Sigmoid colon (tissue), 7 donors: ENCODE data around the gene HOXB6. TPM values are rescaled to one million over a fixed set of nuclear protein-coding genes. Genes with fewer than 3 reads are reported as not detected.
A peak's percentile ranks its signal among the peaks of the same experiment; 100 is the strongest.

Experiments
- DNase-seq: peaks from one replicate; pipeline ENCODE4 v3.0.0-alpha.2; 2019
- H3K27ac ChIP-seq, 4 donors: fragments of 200-600 bp; sonication (generic); one replicate each; pipeline ENCODE4 v1.5.1; 2016 to 2019; ENCODE audit warnings: mild to moderate bottlenecking in 1 of 4
- H3K27me3 ChIP-seq, 3 donors: fragments of 200-600 bp; sonication (generic); one replicate each; pipeline ENCODE4 v1.5.1; 2019; ENCODE audit warnings: mild to moderate bottlenecking in 1 of 3
- H3K36me3 ChIP-seq, 4 donors: fragments of 200-600 bp; sonication (generic); one replicate each; pipeline ENCODE4 v1.5.1; 2016 to 2019
- H3K4me1 ChIP-seq, 4 donors: fragments of 200-600 bp; sonication (generic); one replicate each; pipeline ENCODE4 v1.5.1; 2017 to 2019
- H3K4me3 ChIP-seq, 4 donors: fragments of 200-600 bp; sonication (generic); one replicate each; pipeline ENCODE4 v1.5.1; 2017 to 2019; ENCODE audit warnings: mild to moderate bottlenecking in 2 of 4, moderate library complexity in 1 of 4
- H3K9me3 ChIP-seq, 4 donors: fragments of 200-600 bp in 3 of 4; sonication (generic) in 3 of 4; one replicate each; pipeline versions ENCODE4 v1.5.1 to v1.6.1; 2013 to 2019
- EP300 ChIP-seq, 4 donors: sonication (generic); formaldehyde crosslinking; IDR thresholded peaks; one replicate each; pipeline ENCODE4 v1.6.1; 2017; ENCODE audit warnings: antibody characterized with exemption in 4 of 4
- POLR2A ChIP-seq, 2 donors: fragments of 450-650 bp; IDR thresholded peaks; one replicate each; pipeline ENCODE4 v1.6.1; 2016; ENCODE audit warnings: antibody characterized with exemption in 2 of 2, mild to moderate bottlenecking in 2 of 2, moderate library complexity in 2 of 2
- POLR2AphosphoS5 ChIP-seq, 4 donors: sonication (generic); formaldehyde crosslinking; IDR thresholded peaks; one replicate each; pipeline ENCODE4 v1.6.1; 2017; ENCODE audit warnings: antibody characterized with exemption in 4 of 4
- WGBS, 2 donors: extraction: QIAGEN DNeasy Blood & Tissue Kit; methylation state at CpG; one replicate each; pipeline ENCODE4 v1.1.7; 2013; 5-methylcytosine and 5-hydroxymethylcytosine counted together
- intact Hi-C: fragments of 100-400 bp; cut with DNase I; formaldehyde crosslinking; loops from one replicate; pipeline ENCODE4 v1.15.1; 2023
- polyA plus RNA-seq, 3 donors: library from polyadenylated mRNA; stranded (reverse); fragments of 200-250 nt; gene quantifications; one replicate each; pipeline ENCODE4 v1.2.3, GENCODE V29; 2013
- total RNA-seq, 4 donors: library from RNA; depleted of rRNA; stranded (reverse); fragments of >200 nt; gene quantifications; one replicate each; pipeline ENCODE4 v1.1.0, GENCODE V29; 2016
- TF ChIP-seq, protein P1 (sequence below), 4 experiments: fragments of 450-650 bp in 3 of 4; fragments of 200-600 bp in 1 of 4; IDR thresholded peaks; one replicate each; pipeline ENCODE4 v1.5.1; 2016 to 2019; ENCODE audit warnings: antibody characterized with exemption in 4 of 4, mild to moderate bottlenecking in 3 of 4, moderate library complexity in 2 of 4
- donor health status: healthy with polysubstance abuse.
- donor health status: Bipolar disorder and iron deficiency.
- donor health status: healthy.

Gene HOXB6
- total and polyA plus RNA-seq, 7 donors = 6.0 to 28.5 (median 10.2) TPM

- peak overlapping the region; percentile 94 to 99 (median 96) for H3K27ac ChIP-seq
- intact Hi-C loops = no loop called here
- H3K4me1 ChIP-seq = peaks cover 0 to 96% (median 88%) of the 10 kb centered on the region in 4 donors
- H3K27me3 ChIP-seq = no peaks in the 10 kb centered on the region
- TF ChIP-seq, protein P1, sequence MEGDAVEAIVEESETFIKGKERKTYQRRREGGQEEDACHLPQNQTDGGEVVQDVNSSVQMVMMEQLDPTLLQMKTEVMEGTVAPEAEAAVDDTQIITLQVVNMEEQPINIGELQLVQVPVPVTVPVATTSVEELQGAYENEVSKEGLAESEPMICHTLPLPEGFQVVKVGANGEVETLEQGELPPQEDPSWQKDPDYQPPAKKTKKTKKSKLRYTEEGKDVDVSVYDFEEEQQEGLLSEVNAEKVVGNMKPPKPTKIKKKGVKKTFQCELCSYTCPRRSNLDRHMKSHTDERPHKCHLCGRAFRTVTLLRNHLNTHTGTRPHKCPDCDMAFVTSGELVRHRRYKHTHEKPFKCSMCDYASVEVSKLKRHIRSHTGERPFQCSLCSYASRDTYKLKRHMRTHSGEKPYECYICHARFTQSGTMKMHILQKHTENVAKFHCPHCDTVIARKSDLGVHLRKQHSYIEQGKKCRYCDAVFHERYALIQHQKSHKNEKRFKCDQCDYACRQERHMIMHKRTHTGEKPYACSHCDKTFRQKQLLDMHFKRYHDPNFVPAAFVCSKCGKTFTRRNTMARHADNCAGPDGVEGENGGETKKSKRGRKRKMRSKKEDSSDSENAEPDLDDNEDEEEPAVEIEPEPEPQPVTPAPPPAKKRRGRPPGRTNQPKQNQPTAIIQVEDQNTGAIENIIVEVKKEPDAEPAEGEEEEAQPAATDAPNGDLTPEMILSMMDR (IDR thresholded peaks at IDR 0.05) = no peak
- TF ChIP-seq POLR2AphosphoS5 (IDR thresholded peaks at IDR 0.05) (peak; percentile 60 to 78 (median 70)), POLR2A (IDR thresholded peaks at IDR 0.05) (peak; percentile 30 to 48), EP300 (IDR thresholded peaks at IDR 0.05) (no peak)
- H3K4me3 ChIP-seq = peak overlapping the region; percentile 9 to 49 (median 36)
- H3K9me3 ChIP-seq = no peaks in the 10 kb centered on the region
- WGBS, 2 donors = 54 to 82% methylated on average over 11 of the region's 11 CpGs
- H3K36me3 ChIP-seq = peaks cover 0 to 10% (median 3%) of the 10 kb centered on the region in 4 donors
- DNase-seq = peak; percentile 81
Measured at GRCh38 chr17:48552466-48553189, 52.2 kb downstream of the HOXB6 start.

- Histone ChIP-seq H3K9me3 (no peaks in the 10 kb centered on the region), H3K36me3 (peaks cover 0 to 10% (median 3%) of the 10 kb centered on the region in 4 donors), H3K4me3 (peak overlapping the region; percentile 9 to 49 (median 36)), H3K4me1 (peaks cover 0 to 96% (median 86%) of the 10 kb centered on the region in 4 donors), H3K27ac (peak overlapping the region; percentile 94 to 99 (median 96)), H3K27me3 (no peaks in the 10 kb centered on the region)
- DNase-seq = peak; percentile 73
- intact Hi-C loops = no loop called here
- peak in 1 of 4 donors; percentile 8 for TF ChIP-seq POLR2AphosphoS5 (IDR thresholded peaks at IDR 0.05)
- TF ChIP-seq, protein P1 (IDR thresholded peaks at IDR 0.05) = no peak
- WGBS, 2 donors = 86 to 88% methylated on average over 47 of the region's 47 CpGs
Measured at GRCh38 chr17:48551596-48552465, 53.0 kb downstream of the HOXB6 start.

DNA sequence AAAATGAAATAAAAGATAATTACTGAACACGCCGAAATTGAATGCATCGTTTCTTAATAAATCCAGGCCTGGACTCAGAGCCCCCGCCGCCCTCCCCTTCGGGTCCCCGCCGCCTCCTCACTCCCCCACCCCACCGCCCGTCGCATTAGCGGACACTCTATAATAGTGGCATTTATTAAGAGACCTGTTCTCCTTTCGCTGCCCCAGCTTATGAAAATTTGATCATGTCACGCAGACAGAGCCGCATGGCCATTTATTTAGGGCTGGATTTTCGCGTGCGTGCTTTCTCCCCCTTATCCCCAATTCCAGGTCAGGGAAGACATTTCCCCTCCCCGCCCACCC, 53.6 kb downstream of the HOXB6 start:
- intact Hi-C loops = no loop called here
- Histone ChIP-seq H3K36me3 (peaks cover 0 to 10% (median 3%) of the 10 kb centered on the region in 4 donors), H3K4me1 (peaks cover 0 to 96% (median 86%) of the 10 kb centered on the region in 4 donors), H3K4me3 (peak overlapping the region; percentile 10 to 49 (median 36)), H3K27ac (peak overlapping the region; percentile 94 to 99 (median 96)), H3K27me3 (no peaks in the 10 kb centered on the region), H3K9me3 (no peaks in the 10 kb centered on the region)
- 88 to 90% methylated on average over 19 of the region's 19 CpGs for WGBS, 2 donors
- no peak for DNase-seq
- TF ChIP-seq, protein P1 (IDR thresholded peaks at IDR 0.05) = no peak
- TF ChIP-seq POLR2AphosphoS5 (IDR thresholded peaks at IDR 0.05) (no peak), POLR2A (IDR thresholded peaks at IDR 0.05) (no peak), EP300 (IDR thresholded peaks at IDR 0.05) (no peak)

DNA sequence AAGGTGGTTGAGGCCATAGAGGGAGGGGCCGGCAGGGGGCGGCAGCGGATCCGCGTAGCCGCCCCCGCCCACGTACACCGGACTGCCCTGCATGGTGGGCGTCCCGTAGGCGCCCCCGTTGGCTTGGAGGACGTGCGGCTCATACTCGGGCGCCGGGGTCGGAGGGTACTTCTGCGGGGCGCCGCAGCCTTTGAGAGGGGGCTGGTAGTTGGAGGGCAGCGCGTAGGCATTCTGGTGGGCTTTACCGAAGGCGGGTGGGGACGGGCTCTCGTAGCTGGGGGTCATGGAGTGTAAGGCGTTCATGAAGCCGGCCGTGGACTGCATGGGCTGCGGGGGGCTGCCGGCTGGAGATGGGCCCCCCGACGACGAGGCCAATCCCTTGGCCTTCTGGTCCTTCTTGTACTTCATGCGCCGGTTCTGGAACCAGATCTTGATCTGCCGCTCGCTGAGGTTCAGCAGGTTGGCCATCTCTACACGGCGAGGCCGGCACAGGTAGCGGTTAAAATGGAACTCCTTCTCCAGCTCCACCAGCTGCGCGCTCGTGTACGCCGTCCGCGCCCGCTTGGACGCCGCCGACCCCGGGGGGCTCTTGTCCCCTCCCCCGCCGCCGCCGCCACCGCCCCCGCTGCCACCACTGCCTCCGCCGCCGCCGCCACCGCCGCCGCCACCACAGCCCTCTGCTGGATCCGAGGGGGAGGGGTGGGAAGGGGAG, 54.1 kb downstream of the HOXB6 start:
- intact Hi-C loops = no loop called here
- peaks cover 0 to 96% (median 86%) of the 10 kb centered on the region in 4 donors for H3K4me1 ChIP-seq
- WGBS, 2 donors = 85 to 91% methylated on average over 70 of the region's 70 CpGs
- peak overlapping the region; percentile 10 to 49 (median 36) for H3K4me3 ChIP-seq
- no peaks in the 10 kb centered on the region for H3K27me3 ChIP-seq
- DNase-seq = peak; percentile 71
- TF ChIP-seq EP300 (IDR thresholded peaks at IDR 0.05) (no peak), POLR2AphosphoS5 (IDR thresholded peaks at IDR 0.05) (peak in 1 of 4 donors; percentile 10), POLR2A (IDR thresholded peaks at IDR 0.05) (no peak)
- TF ChIP-seq, protein P1 (IDR thresholded peaks at IDR 0.05) = peak in 2 of 4 experiments; percentile 27 to 35
- no peaks in the 10 kb centered on the region for H3K9me3 ChIP-seq
- peak overlapping the region; percentile 94 to 99 (median 96) for H3K27ac ChIP-seq
- H3K36me3 ChIP-seq = peaks cover 0 to 10% (median 3%) of the 10 kb centered on the region in 4 donors
